Ramos (cell line): Measurements from ENCODE around the gene NR2C2.

Experiments
- in situ Hi-C: fragments of 300-500 bp; cut with MboI; formaldehyde crosslinking; loops from one replicate; pipeline ENCODE4 v1.14.3; 2022; ENCODE audit warnings: low sequenced_read_pairs; ENCODE audit not compliant: unreplicated experiment

The NR2C2 gene

GRCh38 chr3:15007681-15008141, 60.3 kb downstream of the NR2C2 start:
- in situ Hi-C loops: no loop called here

- in situ Hi-C loops: no loop called here
These were observed 61.8 kb downstream of the NR2C2 start for GRCh38 chr3:15009167-15009566.

- in situ Hi-C loops: no loop called here
These were observed 63.3 kb downstream of the NR2C2 start for GRCh38 chr3:15010664-15011063.

- in situ Hi-C loops: no loop called here
These were observed 63.8 kb downstream of the NR2C2 start for GRCh38 chr3:15011174-15011573.

- in situ Hi-C loops: no loop called here
These were observed 67.4 kb downstream of the NR2C2 start for GRCh38 chr3:15014606-15015328.

- in situ Hi-C loops: no loop called here
These were observed 68.1 kb downstream of the NR2C2 start for GRCh38 chr3:15015456-15015855.

GRCh38 chr3:15017191-15017590, 69.8 kb downstream of the NR2C2 start:
- in situ Hi-C loops: no loop called here

GRCh38 chr3:15023249-15023648, 75.9 kb downstream of the NR2C2 start:
- in situ Hi-C loops: no loop called here

- in situ Hi-C loops: no loop called here
These were observed 76.3 kb downstream of the NR2C2 start for GRCh38 chr3:15023719-15024118.

- in situ Hi-C loops: no loop called here
These were observed 82.2 kb downstream of the NR2C2 start for GRCh38 chr3:15029625-15030024.

- in situ Hi-C loops: no loop called here
These were observed 85.3 kb downstream of the NR2C2 start for GRCh38 chr3:15032650-15033049.

- in situ Hi-C loops: no loop called here
These were observed 85.7 kb downstream of the NR2C2 start for GRCh38 chr3:15033103-15033502.

- in situ Hi-C loops: no loop called here
These were observed 90.9 kb downstream of the NR2C2 start for GRCh38 chr3:15038306-15038705.

- in situ Hi-C loops: no loop called here
These were observed 93.5 kb downstream of the NR2C2 start for GRCh38 chr3:15040844-15041243.

GRCh38 chr3:15041950-15042349, 94.6 kb downstream of the NR2C2 start:
- in situ Hi-C loops: no loop called here

GRCh38 chr3:15042936-15043335, 95.6 kb downstream of the NR2C2 start:
- in situ Hi-C loops: no loop called here

GRCh38 chr3:15043408-15044171, 96.2 kb downstream of the NR2C2 start:
- in situ Hi-C loops: no loop called here

- in situ Hi-C loops: no loop called here
These were observed 96.9 kb downstream of the NR2C2 start for GRCh38 chr3:15044326-15044725.

GRCh38 chr3:15045667-15046066, 98.3 kb downstream of the NR2C2 start:
- in situ Hi-C loops: no loop called here

GRCh38 chr3:15049584-15049983, 102.2 kb downstream of the NR2C2 start:
- in situ Hi-C loops: no loop called here

GRCh38 chr3:15050405-15051092, 103.2 kb downstream of the NR2C2 start:
- in situ Hi-C loops: no loop called here
